Liver (tissue), 3 donors: Measurements from ENCODE around the gene YWHAB.

Source experiments
- ATF3 ChIP-seq: IDR thresholded peaks from 2 replicates; pipeline ENCODE4 v1.6.1; 2016; ENCODE audit warnings: antibody characterized with exemption
- CTCF ChIP-seq: fragments of 150-350 bp; IDR thresholded peaks from 2 replicates; pipeline ENCODE4 v1.5.1; 2017; ENCODE audit warnings: improper control_type of control experiment, low read depth, low read length; ENCODE audit not compliant: missing input control
- GABPA ChIP-seq, 2 donors: IDR thresholded peaks in 1 of 2; conservative IDR thresholded peaks in 1 of 2; 2 replicates each; pipeline ENCODE4 v1.6.1; 2016; ENCODE audit warnings: antibody characterized with exemption in 2 of 2, mild to moderate bottlenecking in 1 of 2, moderate library complexity in 1 of 2
- JUND ChIP-seq, 2 donors: IDR thresholded peaks; 2 replicates each; pipeline ENCODE4 v1.6.1; 2016; ENCODE audit warnings: antibody characterized with exemption in 2 of 2
- MAX ChIP-seq: IDR thresholded peaks from 2 replicates; pipeline ENCODE4 v1.6.1; 2016; ENCODE audit warnings: antibody characterized with exemption
- RAD21 ChIP-seq, 2 donors: IDR thresholded peaks; 2 replicates each; pipeline ENCODE4 v1.6.1; 2016; ENCODE audit warnings: antibody characterized with exemption in 2 of 2, mild to moderate bottlenecking in 2 of 2
- REST ChIP-seq: IDR thresholded peaks from 2 replicates; pipeline ENCODE4 v1.6.1; 2016; ENCODE audit warnings: antibody characterized with exemption, mild to moderate bottlenecking
- ZBTB33 ChIP-seq: IDR thresholded peaks from 2 replicates; pipeline ENCODE4 v1.6.1; 2016; ENCODE audit warnings: antibody characterized with exemption
- donor health status: healthy.
- donor health status: healthy.

GRCh38 chr20:44946271-44946852, 60.9 kb downstream of the YWHAB start:
- TF ChIP-seq CTCF (no peak), MAX (no peak), GABPA (IDR thresholded peaks at IDR 0.05 in 1 of 2, conservative IDR thresholded peaks at IDR 0.05 in 1 of 2) (no peak), JUND (IDR thresholded peaks at IDR 0.05) (no peak), ATF3 (no peak), ZBTB33 (no peak), RAD21 (IDR thresholded peaks at IDR 0.05) (no peak), REST (no peak)
